ENCODE data around the gene RPIA.

RPIA gene

DNA sequence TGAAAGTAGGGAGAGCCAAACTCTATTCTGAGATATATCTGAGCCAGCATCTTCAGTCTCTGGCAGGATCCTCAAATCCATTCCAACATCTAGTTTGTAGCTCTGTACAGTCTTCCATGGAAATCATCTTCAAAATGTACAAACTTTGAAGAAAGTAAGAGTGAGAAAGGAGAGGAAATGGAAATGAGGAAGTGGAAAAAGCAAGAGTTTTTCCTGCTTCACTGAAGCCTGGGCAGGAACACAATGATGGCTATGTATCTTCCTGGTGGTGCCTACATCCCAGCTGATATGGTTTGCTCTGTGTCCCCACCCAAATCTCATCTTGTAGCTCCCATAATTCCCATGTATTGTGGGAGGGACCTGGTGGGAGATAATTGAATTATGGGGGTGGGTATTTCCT lies 4.1 kb upstream of the RPIA start:
- Histone ChIP-seq H3K4me3 (ENCODE audit: low read length) (no peak overlapping the region), H3K27me3 (ENCODE audit: control insufficient read depth, insufficient read depth, low read length) (peaks cover under 1% of the 10 kb centered on the region), H3K9ac (ENCODE audit: low read length) (no peak overlapping the region), H3K36me3 (ENCODE audit: control insufficient read depth, low read depth, low read length) (no peaks in the 10 kb centered on the region), H3K4me1 (ENCODE audit: control insufficient read depth, low read depth, low read length) (no peaks in the 10 kb centered on the region), H3K9me3 (ENCODE audit: control insufficient read depth, low read depth, low read length) (peaks cover 27% of the 10 kb centered on the region), H3K27ac (ENCODE audit: low read length) (no peak overlapping the region)

DNA sequence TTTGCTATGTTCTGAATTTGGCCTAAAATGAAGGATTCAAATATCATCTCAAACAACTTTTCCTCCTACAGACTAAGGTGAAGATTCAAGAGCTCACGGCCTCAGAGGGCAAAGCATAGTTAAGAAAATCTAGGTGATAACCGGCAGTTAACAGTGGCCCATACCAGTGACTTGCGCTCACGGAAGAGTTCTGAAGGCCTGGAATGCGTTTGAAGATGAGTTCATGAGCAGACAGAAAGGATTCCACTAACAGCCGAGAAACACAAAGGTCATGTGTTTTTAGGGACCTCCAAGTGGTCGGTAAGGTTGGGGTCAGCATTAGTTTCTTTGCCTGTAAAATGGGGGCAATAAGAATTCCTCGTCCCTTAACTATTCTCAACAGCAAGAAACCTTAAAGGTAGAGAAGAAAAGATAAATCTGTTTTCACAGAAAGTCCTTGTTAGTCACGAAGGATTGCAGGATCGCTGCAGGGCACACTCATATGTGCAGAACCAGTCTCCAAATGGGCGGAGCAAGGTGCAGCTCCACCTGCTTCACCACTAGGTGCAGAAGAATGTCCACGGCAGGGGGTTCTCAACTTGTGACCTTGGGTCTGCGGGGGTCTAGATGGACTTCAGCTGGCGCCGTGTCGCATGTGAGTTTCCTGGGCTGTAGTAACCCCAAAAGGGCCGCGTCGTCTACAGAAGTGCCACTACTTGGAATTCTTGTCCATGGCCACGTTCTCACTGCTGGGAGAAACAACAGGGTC lies 708 bp upstream of the RPIA start:
- H3K27ac ChIP-seq (ENCODE audit: low read length), result peak overlapping the region; percentile 43
- peak overlapping the region; percentile 34 for H3K9ac ChIP-seq (ENCODE audit: low read length)
- H3K9me3 ChIP-seq (ENCODE audit: control insufficient read depth, low read depth, low read length), result no peaks in the 10 kb centered on the region
- H3K4me1 ChIP-seq (ENCODE audit: control insufficient read depth, low read depth, low read length), result no peaks in the 10 kb centered on the region
- H3K27me3 ChIP-seq (ENCODE audit: control insufficient read depth, insufficient read depth, low read length), result peaks cover 5% of the 10 kb centered on the region
- no peaks in the 10 kb centered on the region for H3K36me3 ChIP-seq (ENCODE audit: control insufficient read depth, low read depth, low read length)
- H3K4me3 ChIP-seq (ENCODE audit: low read length), result peak overlapping the region; percentile 76

DNA sequence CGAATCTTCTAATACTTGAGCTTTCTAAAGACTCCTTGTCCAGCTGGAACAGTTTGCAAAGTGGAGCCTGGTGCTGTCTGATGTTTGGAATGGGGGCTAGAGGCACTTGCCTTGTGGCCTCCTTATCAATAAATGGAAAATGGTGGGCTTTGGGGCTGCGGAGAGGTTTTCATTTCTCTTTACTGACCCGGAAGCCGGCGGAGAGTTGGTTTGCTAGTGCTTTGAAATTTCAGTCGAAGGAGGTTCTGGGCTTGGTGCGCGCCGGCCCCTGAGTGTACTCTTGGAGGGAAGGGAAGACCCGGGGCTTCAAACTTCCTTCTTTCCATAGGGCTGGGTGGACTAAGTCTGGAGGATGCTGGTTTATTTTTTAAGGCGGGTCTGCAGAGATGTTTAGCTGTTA lies 714 bp downstream of the RPIA start:
- H3K36me3 ChIP-seq (ENCODE audit: control insufficient read depth, low read depth, low read length), result no peaks in the 10 kb centered on the region
- H3K9me3 ChIP-seq (ENCODE audit: control insufficient read depth, low read depth, low read length), result no peaks in the 10 kb centered on the region
- H3K4me3 ChIP-seq (ENCODE audit: low read length), result peak overlapping the region; percentile 76
- no peaks in the 10 kb centered on the region for H3K4me1 ChIP-seq (ENCODE audit: control insufficient read depth, low read depth, low read length)
- no peak overlapping the region for H3K27ac ChIP-seq (ENCODE audit: low read length)
- H3K9ac ChIP-seq (ENCODE audit: low read length), result peak overlapping the region; percentile 74
- peaks cover 5% of the 10 kb centered on the region for H3K27me3 ChIP-seq (ENCODE audit: control insufficient read depth, insufficient read depth, low read length)

DNA sequence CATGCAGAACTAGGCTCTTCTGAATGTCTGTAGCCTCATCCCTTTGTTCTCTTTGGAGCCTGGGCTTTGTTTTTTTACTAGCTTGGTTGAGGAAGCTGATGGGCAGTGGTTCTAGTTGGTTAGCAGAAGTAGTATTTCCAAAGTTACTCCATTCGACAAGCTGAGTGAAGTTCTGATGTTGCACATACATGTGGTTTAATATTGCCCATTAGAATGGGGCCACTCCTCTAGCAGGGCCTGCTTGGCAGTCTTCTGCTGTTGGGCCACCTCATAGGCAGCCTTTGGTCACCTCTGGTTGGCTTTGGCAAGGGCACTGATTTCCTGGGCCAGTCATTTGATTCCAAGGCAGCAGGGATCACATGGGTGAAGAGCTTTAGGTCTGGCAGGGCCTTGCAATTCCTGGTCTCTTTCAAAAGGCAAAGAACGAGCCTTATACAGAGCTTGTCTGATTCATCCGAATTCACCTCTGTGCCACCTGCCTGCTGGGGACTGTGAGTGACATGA lies 2.5 kb downstream of the RPIA start:
- H3K4me1 ChIP-seq (ENCODE audit: control insufficient read depth, low read depth, low read length), result peaks cover 14% of the 10 kb centered on the region
- no peak overlapping the region for H3K4me3 ChIP-seq (ENCODE audit: low read length)
- H3K9me3 ChIP-seq (ENCODE audit: control insufficient read depth, low read depth, low read length), result no peaks in the 10 kb centered on the region
- no peak overlapping the region for H3K9ac ChIP-seq (ENCODE audit: low read length)
- no peak overlapping the region for H3K27ac ChIP-seq (ENCODE audit: low read length)
- peaks cover 5% of the 10 kb centered on the region for H3K27me3 ChIP-seq (ENCODE audit: control insufficient read depth, insufficient read depth, low read length)
- H3K36me3 ChIP-seq (ENCODE audit: control insufficient read depth, low read depth, low read length), result no peaks in the 10 kb centered on the region

DNA sequence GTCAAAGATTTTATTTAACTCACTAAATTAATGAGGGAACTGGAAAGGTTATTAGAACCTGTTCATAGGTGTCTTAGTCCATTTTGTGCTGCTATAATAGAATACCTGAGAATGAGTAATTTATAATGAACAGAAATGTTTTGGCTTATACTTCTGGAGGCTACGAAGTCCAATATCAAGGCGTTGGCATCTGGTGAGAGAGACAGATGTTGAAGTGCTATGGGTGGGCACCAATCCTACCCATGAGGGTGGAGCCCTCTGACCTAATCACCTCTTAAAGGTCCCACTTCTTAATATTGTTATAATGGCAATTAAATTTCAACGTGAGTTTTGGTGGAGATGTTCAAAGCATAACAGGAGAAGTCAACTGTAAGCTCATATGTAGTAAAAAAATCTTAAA lies 5.1 kb downstream of the RPIA start:
- Histone ChIP-seq H3K9ac (ENCODE audit: low read length) (no peak overlapping the region), H3K4me3 (ENCODE audit: low read length) (no peak overlapping the region), H3K4me1 (ENCODE audit: control insufficient read depth, low read depth, low read length) (peaks cover 14% of the 10 kb centered on the region), H3K36me3 (ENCODE audit: control insufficient read depth, low read depth, low read length) (peaks cover 6% of the 10 kb centered on the region), H3K27me3 (ENCODE audit: control insufficient read depth, insufficient read depth, low read length) (peaks cover 5% of the 10 kb centered on the region), H3K27ac (ENCODE audit: low read length) (no peak overlapping the region), H3K9me3 (ENCODE audit: control insufficient read depth, low read depth, low read length) (no peaks in the 10 kb centered on the region)

DNA sequence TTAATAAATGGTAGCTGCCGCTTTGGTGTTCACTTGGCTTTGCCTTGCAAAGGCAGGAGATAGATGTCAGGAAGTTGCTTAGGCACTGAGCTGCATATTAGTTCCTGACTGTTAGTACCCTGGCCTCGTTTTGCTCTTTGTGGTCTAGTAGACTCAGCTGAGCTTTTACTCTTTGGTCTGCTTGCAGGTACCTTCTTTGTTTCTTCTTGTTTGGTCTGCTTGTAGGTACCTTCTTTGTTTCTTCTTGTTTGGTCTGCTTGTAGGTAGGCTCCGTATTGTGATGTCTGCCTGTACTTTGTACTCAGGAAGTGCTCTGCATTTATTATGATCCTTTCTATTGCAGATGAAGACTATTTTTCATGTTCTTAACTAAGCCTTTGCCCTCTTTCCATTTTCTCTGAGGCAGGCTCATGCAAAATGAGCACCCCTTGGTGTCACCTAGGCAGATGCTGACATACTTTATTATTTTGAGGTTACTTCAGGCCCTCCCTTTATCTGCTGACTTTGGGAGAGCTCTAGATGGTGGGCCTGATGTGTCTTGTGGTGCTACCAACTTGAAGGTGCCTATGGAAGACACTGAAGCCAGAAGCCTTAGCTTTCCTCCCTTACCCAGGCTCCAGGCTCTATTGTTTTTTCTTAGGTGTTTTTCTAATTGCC lies 6.0 kb downstream of the RPIA start:
- H3K9ac ChIP-seq (ENCODE audit: low read length), result no peak overlapping the region
- H3K36me3 ChIP-seq (ENCODE audit: control insufficient read depth, low read depth, low read length), result peaks cover 6% of the 10 kb centered on the region
- peaks cover 4% of the 10 kb centered on the region for H3K27me3 ChIP-seq (ENCODE audit: control insufficient read depth, insufficient read depth, low read length)
- no peak overlapping the region for H3K27ac ChIP-seq (ENCODE audit: low read length)
- no peaks in the 10 kb centered on the region for H3K9me3 ChIP-seq (ENCODE audit: control insufficient read depth, low read depth, low read length)
- H3K4me1 ChIP-seq (ENCODE audit: control insufficient read depth, low read depth, low read length), result peaks cover 14% of the 10 kb centered on the region
- no peak overlapping the region for H3K4me3 ChIP-seq (ENCODE audit: low read length)

DNA sequence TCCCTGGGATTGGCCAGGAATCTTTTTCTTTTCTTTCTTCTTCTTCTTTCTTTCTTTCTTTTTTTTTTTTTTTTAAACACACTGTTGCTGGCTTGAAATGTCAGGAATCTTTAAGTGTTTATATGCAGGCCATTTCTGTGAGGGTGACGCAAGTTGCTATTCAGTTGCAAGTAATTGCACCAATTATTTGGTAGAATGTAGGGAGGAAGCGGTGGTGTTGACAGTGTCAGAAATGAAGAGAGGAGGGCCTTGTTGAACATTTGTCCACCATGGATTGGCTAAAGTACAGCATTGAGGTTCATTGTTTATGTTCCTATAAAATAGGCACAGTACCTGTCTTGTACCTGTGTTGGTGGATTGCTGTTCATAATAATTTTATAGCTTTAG lies 6.5 kb downstream of the RPIA start:
- Histone ChIP-seq H3K9me3 (ENCODE audit: control insufficient read depth, low read depth, low read length) (no peaks in the 10 kb centered on the region), H3K4me3 (ENCODE audit: low read length) (no peak overlapping the region), H3K4me1 (ENCODE audit: control insufficient read depth, low read depth, low read length) (peaks cover 14% of the 10 kb centered on the region), H3K27ac (ENCODE audit: low read length) (no peak overlapping the region), H3K36me3 (ENCODE audit: control insufficient read depth, low read depth, low read length) (peaks cover 10% of the 10 kb centered on the region), H3K9ac (ENCODE audit: low read length) (no peak overlapping the region), H3K27me3 (ENCODE audit: control insufficient read depth, insufficient read depth, low read length) (no peaks in the 10 kb centered on the region)

DNA sequence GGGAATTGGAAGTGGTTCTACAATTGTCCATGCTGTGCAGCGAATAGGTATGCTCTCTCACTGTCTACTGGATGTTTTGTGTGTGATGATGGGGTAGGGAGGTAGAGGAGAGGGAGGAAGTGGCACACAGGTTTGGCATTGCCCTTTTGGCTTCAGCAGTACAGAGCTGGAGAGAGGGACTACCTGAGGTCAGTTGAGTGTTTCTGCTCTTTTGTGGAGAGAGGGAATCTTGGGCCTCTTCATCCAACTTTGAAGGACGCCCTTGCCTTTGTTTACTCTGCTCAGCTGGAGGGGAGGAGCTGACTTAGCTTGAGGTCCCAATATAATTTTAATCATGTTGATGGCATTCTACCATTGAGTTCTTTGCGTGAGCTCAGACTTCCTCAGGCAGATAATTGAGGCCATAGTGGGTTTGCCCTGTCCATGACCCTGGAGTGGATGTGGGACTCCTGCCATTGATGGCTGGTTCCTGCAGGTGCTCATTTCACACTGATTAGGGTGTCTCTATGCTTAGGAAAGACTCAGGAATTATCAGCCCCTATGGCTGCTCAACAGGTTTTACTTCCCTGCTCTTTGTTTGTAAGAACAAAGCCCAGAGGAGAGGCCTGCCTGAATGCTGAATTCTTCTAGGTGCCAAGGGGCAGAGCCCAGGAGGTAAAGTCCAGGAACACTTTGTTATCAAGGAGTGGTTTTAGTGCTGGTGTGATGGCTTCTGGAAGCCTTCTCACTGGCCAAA lies 7.2 kb downstream of the RPIA start:
- no peak overlapping the region for H3K27ac ChIP-seq (ENCODE audit: low read length)
- H3K4me1 ChIP-seq (ENCODE audit: control insufficient read depth, low read depth, low read length), result peaks cover 14% of the 10 kb centered on the region
- H3K9ac ChIP-seq (ENCODE audit: low read length), result no peak overlapping the region
- no peaks in the 10 kb centered on the region for H3K27me3 ChIP-seq (ENCODE audit: control insufficient read depth, insufficient read depth, low read length)
- peaks cover 10% of the 10 kb centered on the region for H3K36me3 ChIP-seq (ENCODE audit: control insufficient read depth, low read depth, low read length)
- H3K9me3 ChIP-seq (ENCODE audit: control insufficient read depth, low read depth, low read length), result no peaks in the 10 kb centered on the region
- no peak overlapping the region for H3K4me3 ChIP-seq (ENCODE audit: low read length)

DNA sequence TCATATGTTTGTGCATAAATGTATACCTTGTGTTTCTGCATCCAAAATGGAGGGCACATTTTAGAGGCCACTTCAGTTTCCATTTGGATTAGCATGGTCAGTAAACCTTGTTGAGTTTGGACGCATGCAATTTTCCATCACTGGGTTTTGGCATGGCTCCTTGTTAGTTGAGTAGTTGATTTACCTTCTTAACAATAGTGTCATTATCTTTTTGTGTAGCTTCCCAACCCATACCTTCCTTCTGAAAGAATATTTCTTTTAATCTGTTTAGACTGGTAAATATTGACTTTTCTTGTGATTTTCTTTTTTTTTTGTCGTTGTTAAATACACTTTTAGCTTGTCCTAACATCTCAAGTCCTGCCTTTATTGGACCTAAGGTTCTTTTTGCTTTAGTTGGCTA lies 15.5 kb downstream of the RPIA start:
- Histone ChIP-seq H3K4me3 (ENCODE audit: low read length) (no peak overlapping the region), H3K36me3 (ENCODE audit: control insufficient read depth, low read depth, low read length) (peaks cover 5% of the 10 kb centered on the region), H3K27me3 (ENCODE audit: control insufficient read depth, insufficient read depth, low read length) (no peaks in the 10 kb centered on the region), H3K9ac (ENCODE audit: low read length) (no peak overlapping the region), H3K27ac (ENCODE audit: low read length) (no peak overlapping the region), H3K4me1 (ENCODE audit: control insufficient read depth, low read depth, low read length) (no peaks in the 10 kb centered on the region), H3K9me3 (ENCODE audit: control insufficient read depth, low read depth, low read length) (no peaks in the 10 kb centered on the region)

DNA sequence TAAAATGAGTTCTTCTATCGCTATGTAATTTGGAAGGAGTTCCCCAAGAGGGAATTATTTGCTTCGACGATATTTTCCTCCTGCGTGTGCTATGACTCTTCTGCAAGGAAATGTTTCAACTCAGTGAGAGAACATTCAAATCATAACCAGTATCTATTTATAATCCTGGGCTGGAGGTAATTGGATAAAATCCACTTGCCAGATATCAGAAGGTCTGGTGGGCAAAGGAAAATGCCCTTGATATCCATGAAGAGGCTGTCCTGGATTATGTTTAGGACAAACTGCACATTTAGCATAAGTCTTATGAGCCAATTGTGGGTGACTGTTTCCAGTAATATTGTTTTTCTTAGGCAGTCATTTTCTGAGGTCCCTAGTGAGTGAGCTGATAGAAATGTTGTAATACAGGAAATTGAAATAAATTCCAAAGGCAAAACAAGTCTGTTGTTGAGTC lies 17.7 kb downstream of the RPIA start:
- Histone ChIP-seq H3K27me3 (ENCODE audit: control insufficient read depth, insufficient read depth, low read length) (no peaks in the 10 kb centered on the region), H3K9ac (ENCODE audit: low read length) (no peak overlapping the region), H3K4me3 (ENCODE audit: low read length) (no peak overlapping the region), H3K36me3 (ENCODE audit: control insufficient read depth, low read depth, low read length) (no peaks in the 10 kb centered on the region), H3K9me3 (ENCODE audit: control insufficient read depth, low read depth, low read length) (no peaks in the 10 kb centered on the region), H3K4me1 (ENCODE audit: control insufficient read depth, low read depth, low read length) (no peaks in the 10 kb centered on the region), H3K27ac (ENCODE audit: low read length) (no peak overlapping the region)

DNA sequence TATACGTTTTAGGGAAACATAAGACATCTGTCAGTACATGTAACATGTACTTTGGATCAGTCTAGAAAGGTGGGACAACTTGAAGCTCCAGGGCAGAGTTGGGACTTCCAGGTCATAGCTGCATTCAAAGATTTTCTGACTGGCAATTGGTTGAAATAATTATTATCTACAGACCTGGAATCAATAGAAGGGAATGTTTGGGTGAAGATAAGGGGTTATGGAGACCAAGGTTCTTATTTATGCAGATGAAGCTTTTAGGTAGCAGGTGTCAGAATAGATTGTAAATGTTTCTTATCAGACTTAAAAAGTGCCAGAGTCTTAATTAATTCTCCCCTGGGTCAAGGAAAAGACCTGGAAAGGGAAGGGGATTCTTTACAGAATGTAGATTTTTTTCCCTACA lies 19.8 kb downstream of the RPIA start:
- H3K27me3 ChIP-seq (ENCODE audit: control insufficient read depth, insufficient read depth, low read length), result no peaks in the 10 kb centered on the region
- H3K4me3 ChIP-seq (ENCODE audit: low read length), result no peak overlapping the region
- no peak overlapping the region for H3K27ac ChIP-seq (ENCODE audit: low read length)
- H3K36me3 ChIP-seq (ENCODE audit: control insufficient read depth, low read depth, low read length), result no peaks in the 10 kb centered on the region
- no peaks in the 10 kb centered on the region for H3K9me3 ChIP-seq (ENCODE audit: control insufficient read depth, low read depth, low read length)
- H3K9ac ChIP-seq (ENCODE audit: low read length), result no peak overlapping the region
- H3K4me1 ChIP-seq (ENCODE audit: control insufficient read depth, low read depth, low read length), result peaks cover 10% of the 10 kb centered on the region
